Measurements from ENCODE around the gene LOXHD1. TPM values are rescaled to one million over a fixed set of nuclear protein-coding genes. Genes with fewer than 3 reads are reported as not detected.
A peak's percentile ranks its signal among the peaks of the same experiment; 100 is the strongest.

LOXHD1 gene
- total RNA-seq, 1 donor from 2014 or later = not detected

DNA sequence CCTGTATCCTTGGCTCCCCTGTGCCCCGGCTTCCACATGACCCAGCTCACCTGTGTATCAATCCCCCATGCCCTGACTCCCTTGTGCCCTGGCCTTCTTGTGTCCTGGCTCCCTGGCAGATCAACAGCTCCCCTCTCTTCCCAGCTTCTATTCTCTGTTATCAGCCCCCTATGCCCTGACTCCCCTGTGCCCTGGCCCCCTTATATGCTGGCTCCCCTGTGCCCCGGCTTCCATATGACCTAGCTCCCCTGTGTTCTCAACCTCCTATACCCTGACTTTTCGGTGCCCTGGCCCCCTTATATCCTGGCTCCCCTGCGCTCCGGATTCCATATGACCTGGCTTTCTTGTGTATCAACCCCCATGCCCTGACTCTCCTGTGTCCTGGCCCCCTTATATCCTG is 209.2 kb downstream of the LOXHD1 start:
- DNase-seq (ENCODE audit: extremely low spot score in 2 of 2) = peak in 1 of 2 donors; percentile 67
- TF ChIP-seq, protein P1, sequence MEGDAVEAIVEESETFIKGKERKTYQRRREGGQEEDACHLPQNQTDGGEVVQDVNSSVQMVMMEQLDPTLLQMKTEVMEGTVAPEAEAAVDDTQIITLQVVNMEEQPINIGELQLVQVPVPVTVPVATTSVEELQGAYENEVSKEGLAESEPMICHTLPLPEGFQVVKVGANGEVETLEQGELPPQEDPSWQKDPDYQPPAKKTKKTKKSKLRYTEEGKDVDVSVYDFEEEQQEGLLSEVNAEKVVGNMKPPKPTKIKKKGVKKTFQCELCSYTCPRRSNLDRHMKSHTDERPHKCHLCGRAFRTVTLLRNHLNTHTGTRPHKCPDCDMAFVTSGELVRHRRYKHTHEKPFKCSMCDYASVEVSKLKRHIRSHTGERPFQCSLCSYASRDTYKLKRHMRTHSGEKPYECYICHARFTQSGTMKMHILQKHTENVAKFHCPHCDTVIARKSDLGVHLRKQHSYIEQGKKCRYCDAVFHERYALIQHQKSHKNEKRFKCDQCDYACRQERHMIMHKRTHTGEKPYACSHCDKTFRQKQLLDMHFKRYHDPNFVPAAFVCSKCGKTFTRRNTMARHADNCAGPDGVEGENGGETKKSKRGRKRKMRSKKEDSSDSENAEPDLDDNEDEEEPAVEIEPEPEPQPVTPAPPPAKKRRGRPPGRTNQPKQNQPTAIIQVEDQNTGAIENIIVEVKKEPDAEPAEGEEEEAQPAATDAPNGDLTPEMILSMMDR (IDR thresholded peaks at IDR 0.05) = no peak
- TF ChIP-seq POLR2A (IDR thresholded peaks at IDR 0.05) (no peak), POLR2AphosphoS5 (IDR thresholded peaks at IDR 0.05; ENCODE audit: insufficient read depth in 1 of 2, low read depth in 1 of 2) (no peak)
- Histone ChIP-seq H3K27ac (no peak overlapping the region), H3K27me3 (no peaks in the 10 kb centered on the region), H3K4me1 (no peaks in the 10 kb centered on the region), H3K4me3 (no peak overlapping the region), H3K36me3 (peaks cover 0 to 5% of the 10 kb centered on the region in 2 donors), H3K9me3 (no peaks in the 10 kb centered on the region)
- intact Hi-C loops (cut with DNase I) = no loop called here

GRCh38 chr18:46447323-46447722 is 209.7 kb downstream of the LOXHD1 start:
- intact Hi-C loops (cut with DNase I) = no loop called here
- H3K27me3 ChIP-seq = no peaks in the 10 kb centered on the region

DNA sequence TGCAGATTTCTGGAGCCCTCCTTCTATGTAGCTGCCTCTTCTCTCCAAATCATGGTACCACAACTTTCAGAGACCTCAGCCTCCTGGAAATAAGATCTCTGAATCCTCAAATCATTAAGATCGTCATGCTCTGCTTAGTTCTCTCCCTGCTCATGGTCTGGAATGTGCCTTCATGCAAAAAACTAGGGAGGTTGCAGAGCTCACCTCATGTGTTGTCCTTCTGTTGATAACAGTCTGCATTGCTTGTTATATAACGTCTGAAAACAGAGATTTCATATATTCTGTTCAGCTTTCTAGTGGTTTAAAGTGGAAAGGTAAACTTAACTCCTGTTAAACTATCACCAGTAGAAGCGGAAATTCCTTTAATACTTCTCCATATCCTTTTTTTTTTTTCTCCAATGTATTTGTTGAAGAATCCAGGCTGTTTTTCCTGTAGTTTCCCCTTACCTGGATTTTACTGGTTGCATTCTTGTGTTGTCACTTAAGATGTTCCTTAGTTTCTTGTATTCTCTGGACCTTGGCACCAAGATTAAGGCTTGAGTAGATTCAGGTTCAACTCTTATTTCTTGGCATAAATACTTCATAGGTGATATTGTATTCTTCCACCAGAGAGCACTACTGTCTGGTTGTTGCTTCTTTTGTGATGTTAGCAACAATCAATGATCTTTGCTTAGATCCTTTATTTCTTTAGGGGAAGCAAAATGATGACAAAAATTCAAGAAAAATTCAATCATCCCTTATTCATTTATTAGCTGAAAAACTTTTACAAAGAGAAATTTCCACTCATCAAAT is 211.3 kb downstream of the LOXHD1 start:
- Histone ChIP-seq H3K9me3 (no peaks in the 10 kb centered on the region), H3K27ac (no peak overlapping the region), H3K27me3 (no peaks in the 10 kb centered on the region), H3K36me3 (peaks cover 0 to 1% of the 10 kb centered on the region in 2 donors), H3K4me1 (no peaks in the 10 kb centered on the region), H3K4me3 (no peak overlapping the region)
- intact Hi-C loops (cut with DNase I) = no loop called here
- peak in 1 of 2 donors; percentile 22 for DNase-seq (ENCODE audit: extremely low spot score in 2 of 2)
- TF ChIP-seq POLR2AphosphoS5 (IDR thresholded peaks at IDR 0.05; ENCODE audit: insufficient read depth in 1 of 2, low read depth in 1 of 2) = no peak

More at GRCh38 chr18:46447323-46447722, 209.7 kb downstream of the LOXHD1 start:
- Histone ChIP-seq H3K4me3 (no peak overlapping the region), H3K36me3 (peaks cover 0 to 5% of the 10 kb centered on the region in 2 donors), H3K9me3 (no peaks in the 10 kb centered on the region), H3K4me1 (no peaks in the 10 kb centered on the region), H3K27ac (no peak overlapping the region)
- DNase-seq (ENCODE audit: extremely low spot score in 2 of 2) = peak in 1 of 2 donors; percentile 37
- TF ChIP-seq POLR2A (IDR thresholded peaks at IDR 0.05) = no peak
- TF ChIP-seq POLR2AphosphoS5 (IDR thresholded peaks at IDR 0.05; ENCODE audit: insufficient read depth in 1 of 2, low read depth in 1 of 2) = no peak
- TF ChIP-seq, protein P1 (IDR thresholded peaks at IDR 0.05) = no peak

- H3K27me3 ChIP-seq = no peaks in the 10 kb centered on the region
- no peaks in the 10 kb centered on the region for H3K9me3 ChIP-seq
- no peak for TF ChIP-seq POLR2AphosphoS5 (IDR thresholded peaks at IDR 0.05; ENCODE audit: insufficient read depth in 1 of 2, low read depth in 1 of 2)
- TF ChIP-seq POLR2A (IDR thresholded peaks at IDR 0.05) = no peak
- intact Hi-C loops (cut with DNase I) = no loop called here
- H3K4me3 ChIP-seq = no peak overlapping the region
- no peak overlapping the region for H3K27ac ChIP-seq
- DNase-seq (ENCODE audit: extremely low spot score in 2 of 2) = peak; percentile 74 to 91
- H3K4me1 ChIP-seq = no peaks in the 10 kb centered on the region
- H3K36me3 ChIP-seq = no peaks in the 10 kb centered on the region
Observed at GRCh38 chr18:46439037-46439436, 218.0 kb downstream of the LOXHD1 start.

GRCh38 chr18:46437061-46437460 is 220.0 kb downstream of the LOXHD1 start:
- H3K9me3 ChIP-seq = no peaks in the 10 kb centered on the region
- peak in 1 of 2 donors; percentile 64 for DNase-seq (ENCODE audit: extremely low spot score in 2 of 2)
- H3K4me1 ChIP-seq = no peaks in the 10 kb centered on the region
- no peaks in the 10 kb centered on the region for H3K36me3 ChIP-seq
- H3K27me3 ChIP-seq = no peaks in the 10 kb centered on the region
- no peak for TF ChIP-seq POLR2AphosphoS5 (IDR thresholded peaks at IDR 0.05; ENCODE audit: insufficient read depth in 1 of 2, low read depth in 1 of 2)
- TF ChIP-seq, protein P1 (IDR thresholded peaks at IDR 0.05) = no peak
- TF ChIP-seq POLR2A (IDR thresholded peaks at IDR 0.05) = no peak
- no peak overlapping the region for H3K27ac ChIP-seq
- H3K4me3 ChIP-seq = no peak overlapping the region
- intact Hi-C loops (cut with DNase I) = no loop called here

DNA sequence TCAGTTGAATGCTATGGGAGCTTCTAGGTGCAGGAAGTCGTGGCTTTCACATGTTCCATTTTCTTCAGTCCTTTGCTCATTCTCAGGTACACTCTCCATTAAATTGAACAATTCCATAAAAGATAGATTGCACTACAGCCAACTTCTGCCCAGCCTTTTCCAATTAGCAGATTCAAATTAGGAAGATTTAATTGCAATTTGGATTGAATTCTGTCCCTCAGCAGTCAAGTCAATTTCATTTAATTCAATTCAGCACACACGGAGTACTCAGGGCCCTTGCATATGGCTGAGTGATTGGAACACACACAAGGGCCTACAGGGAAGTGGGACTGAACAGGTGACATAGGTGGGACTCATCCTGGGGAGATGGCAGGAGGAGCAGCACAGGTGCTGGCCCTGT is 220.4 kb downstream of the LOXHD1 start:
- Histone ChIP-seq H3K9me3 (no peaks in the 10 kb centered on the region), H3K36me3 (no peaks in the 10 kb centered on the region), H3K4me3 (no peak overlapping the region), H3K4me1 (no peaks in the 10 kb centered on the region), H3K27ac (no peak overlapping the region), H3K27me3 (no peaks in the 10 kb centered on the region)
- DNase-seq (ENCODE audit: extremely low spot score in 2 of 2) = no peak
- no peak for TF ChIP-seq POLR2A (IDR thresholded peaks at IDR 0.05)
- TF ChIP-seq, protein P1 (IDR thresholded peaks at IDR 0.05) = no peak
- TF ChIP-seq POLR2AphosphoS5 (IDR thresholded peaks at IDR 0.05; ENCODE audit: insufficient read depth in 1 of 2, low read depth in 1 of 2) = no peak
- intact Hi-C loops (cut with DNase I) = no loop called here

Data from vagina (tissue), 2 donors.